CD4-positive, alpha-beta T cell treated with Interleukin-2 at 100 ng/mL for 4 hours (primary cell): ENCODE measurements around the gene YY1.
A peak's percentile ranks its signal among the peaks of the same experiment; 100 is the strongest.
"Not testable (repeated sequence)": the region's sequence is repeated elsewhere in the genome, so short reads cannot be mapped to it uniquely, and the experiment has no call there.

Source experiments
- DNase-seq: peaks from one replicate; pipeline ENCODE4 v3.0.0-alpha.2; 2020; ENCODE audit warnings: low spot score

The YY1 gene

GRCh38 chr14:100213956-100214769, 24.8 kb upstream of the YY1 start:
- DNase-seq: peak; percentile 89

- DNase-seq: no peak
Observed at GRCh38 chr14:100214770-100215083, 24.2 kb upstream of the YY1 start.

GRCh38 chr14:100215330-100215885, 23.5 kb upstream of the YY1 start:
- DNase-seq: no peak

GRCh38 chr14:100219126-100219785, 19.7 kb upstream of the YY1 start:
- no peak for DNase-seq

- DNase-seq: peak; percentile 78
Observed at GRCh38 chr14:100221533-100222223, 17.3 kb upstream of the YY1 start.

GRCh38 chr14:100222224-100223093, 16.5 kb upstream of the YY1 start:
- DNase-seq: no peak

GRCh38 chr14:100223332-100224201, 15.4 kb upstream of the YY1 start:
- no peak for DNase-seq

- DNase-seq: no peak
Observed at GRCh38 chr14:100224229-100224866, 14.6 kb upstream of the YY1 start.

- DNase-seq: no peak
Observed at GRCh38 chr14:100225169-100225568, 13.8 kb upstream of the YY1 start.

GRCh38 chr14:100230361-100230760, 8.6 kb upstream of the YY1 start:
- no peak for DNase-seq

- DNase-seq: peak; percentile 32
Observed at GRCh38 chr14:100234511-100234910, 4.4 kb upstream of the YY1 start.

GRCh38 chr14:100236271-100236818, 2.6 kb upstream of the YY1 start:
- DNase-seq: not testable (repeated sequence)

- DNase-seq: no peak
Observed at GRCh38 chr14:100236881-100237280, 2.1 kb upstream of the YY1 start.

GRCh38 chr14:100237735-100238418, 1.1 kb upstream of the YY1 start:
- DNase-seq: peak; percentile 55

- no peak for DNase-seq
Observed at GRCh38 chr14:100239211-100239839, 381 bp downstream of the YY1 start.

- peak; percentile 89 for DNase-seq
Observed at GRCh38 chr14:100239840-100240667, 1.1 kb downstream of the YY1 start.

- no peak for DNase-seq
Observed at GRCh38 chr14:100240668-100241032, 1.7 kb downstream of the YY1 start.

- DNase-seq: no peak
Observed at GRCh38 chr14:100241279-100241678, 2.3 kb downstream of the YY1 start.
